ENCODE data around the gene CEP350. TPM values are rescaled to one million over a fixed set of nuclear protein-coding genes. Genes with fewer than 3 reads are reported as not detected.

The CEP350 gene
- total and polyA plus RNA-seq, 10 of the 15 experiments (the other 5 are each of a cell fraction or from before 2014, with no cell fraction given), result 5.2 to 46.0 (median 23.1) TPM

DNA sequence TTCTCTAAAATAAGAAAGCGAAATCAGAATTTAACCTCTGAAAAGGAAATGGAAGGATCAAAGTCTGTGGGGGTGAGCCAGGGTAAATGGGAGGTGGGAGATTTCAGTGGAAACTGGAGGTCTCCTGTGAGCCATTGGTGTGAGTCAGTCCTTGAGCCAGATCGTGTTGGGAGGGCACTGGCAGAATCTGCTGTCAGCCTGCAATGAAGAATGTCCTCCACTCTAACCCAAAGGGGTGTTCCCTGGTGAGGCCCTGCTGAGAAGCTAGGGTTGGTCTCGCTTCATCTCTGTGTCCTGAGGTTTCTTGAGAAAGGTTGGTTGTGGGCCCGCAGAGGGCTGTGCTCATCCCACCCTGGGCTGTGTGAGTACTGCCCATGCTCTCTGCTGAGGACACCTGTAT lies 202.5 kb downstream of the CEP350 start:
- Histone ChIP-seq H3K9ac (ENCODE audit: control insufficient read depth, insufficient read depth, low read length) (no peak overlapping the region), H3K27ac (ENCODE audit: control insufficient read depth, insufficient read depth) (0 out of 2 replicates have a peak overlapping the region, but pooled peaks have one; percentile 20), H3K36me3 (ENCODE audit: control insufficient read depth in 2 of 2, insufficient read depth in 2 of 2, low read length in 1 of 2) (peaks cover 0 to 2% of the 10 kb centered on the region in 2 experiments; a peak in 1 of 4 replicates), H3K4me3 (0 out of 2 replicates have a peak overlapping the region, but pooled peaks have one; percentile 0), H3K4me2 (ENCODE audit: control insufficient read depth, insufficient read depth) (peak overlapping the region; percentile 45; the same call in 1 of the 2 replicates), H3K4me1 (ENCODE audit: control insufficient read depth, insufficient read depth, low read length) (peaks cover 13% of the 10 kb centered on the region; the same call in 1 of the 2 replicates), H3K9me3 (replicated peaks; ENCODE audit: control insufficient read depth, insufficient read depth, low read length) (no peaks in the 10 kb centered on the region), H3K79me2 (ENCODE audit: control insufficient read depth, insufficient read depth, low read length) (no peaks in the 10 kb centered on the region; the same call in none of the 2 replicates), H3K27me3 (replicated peaks in 1 of 2; ENCODE audit: control insufficient read depth in 2 of 2, insufficient read depth in 2 of 2, low read length in 1 of 2) (no peaks in the 10 kb centered on the region), H2AFZ (ENCODE audit: control insufficient read depth, low read depth, low read length) (no peak overlapping the region), H4K20me1 (ENCODE audit: control insufficient read depth, insufficient read depth) (no peaks in the 10 kb centered on the region)
- ATAC-seq, result no peak
- RAD21 ChIA-PET (ENCODE audit: unreplicated experiment), result interaction anchor here (1.1 to 2.9 kb wide), 3 partner anchors 10 to 22 kb away, joined by 3 to 8 read pairs (median 3); no protein-coding TSS in a partner anchor
- CTCF ChIA-PET, result interaction anchor here (1.7 to 2.7 kb wide), 2 partner anchors 12 to 13 kb away, joined by 6 to 16 read pairs; no protein-coding TSS in a partner anchor
- no peak for FAIRE-seq
- DNase-seq (ENCODE audit: low read depth, low spot score), result no peak
- SMC1A ChIA-PET (ENCODE audit: uncharacterized antibody, unreplicated experiment), result interaction anchor here (0.7 to 2.3 kb wide), 3 partner anchors 12 to 227 kb away, joined by 3 to 5 read pairs (median 3); no protein-coding TSS in a partner anchor
- intact Hi-C loops (cut with micrococcal nuclease; ENCODE audit: unreplicated experiment) (loop anchor here (5.0 kb wide), 1 partner anchor 275 kb away; the partner anchor contains the start of gene TOR1AIP1), in situ Hi-C loops (cut with MboI) (no loop called here)
- WGBS (ENCODE audit: insufficient coverage, insufficient replicate concordance, low lambda C conversion rate, missing lambda C conversion rate), result 96% methylated on average over 4 of the region's 4 CpGs
- TF ChIP-seq TARDBP (IDR thresholded peaks at IDR 0.05; ENCODE audit: borderline replicate concordance) (no peak), YBX1 (IDR thresholded peaks at IDR 0.05) (no peak), BMI1 (IDR thresholded peaks at IDR 0.05; ENCODE audit: borderline replicate concordance) (no peak), MEF2A (IDR thresholded peaks at IDR 0.05; ENCODE audit: insufficient read depth, low read depth, low read length) (no peak)
- POLR2A ChIA-PET, result interaction anchor here (2.8 kb wide), 1 partner anchor 274 kb away, joined by 10 read pairs; the partner anchor contains the start of gene TOR1AIP1
- no TSS peak for BruUV-seq (replicated peaks)

DNA sequence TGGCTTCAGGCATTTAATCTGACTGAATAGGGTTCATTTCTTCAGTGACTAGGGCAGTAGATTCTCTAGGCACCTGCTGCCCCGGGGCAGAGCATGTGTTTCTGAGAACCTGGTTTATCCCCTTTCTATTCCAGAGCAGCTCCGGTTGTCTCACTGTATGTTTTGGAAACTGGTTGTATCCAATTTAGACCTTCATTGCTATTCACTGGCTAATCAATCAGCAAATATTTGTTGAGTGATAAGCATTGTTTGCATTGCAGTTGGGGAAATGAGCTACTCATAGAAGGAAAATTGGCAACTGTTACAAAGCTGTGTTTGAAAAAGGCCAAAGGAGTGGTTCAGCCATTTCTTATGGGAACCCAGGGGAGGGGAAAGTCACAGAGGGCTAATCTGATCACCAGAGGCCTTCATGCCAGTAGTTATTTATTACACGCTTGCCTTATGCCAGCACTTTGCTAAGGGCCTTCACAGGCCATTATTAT lies 203.0 kb downstream of the CEP350 start:
- SMC1A ChIA-PET (ENCODE audit: uncharacterized antibody, unreplicated experiment), result interaction anchor here (1.0 to 2.3 kb wide), 2 partner anchors 11 to 227 kb away, joined by 3 to 5 read pairs; no protein-coding TSS in a partner anchor
- Histone ChIP-seq H3K79me2 (ENCODE audit: control insufficient read depth, insufficient read depth, low read length) (no peaks in the 10 kb centered on the region; the same call in none of the 2 replicates), H3K27ac (ENCODE audit: control insufficient read depth, insufficient read depth) (no peak overlapping the region), H2AFZ (ENCODE audit: control insufficient read depth, low read depth, low read length) (no peak overlapping the region), H3K9ac (ENCODE audit: control insufficient read depth, insufficient read depth, low read length) (no peak overlapping the region), H3K27me3 (replicated peaks in 1 of 2; ENCODE audit: control insufficient read depth in 2 of 2, insufficient read depth in 2 of 2, low read length in 1 of 2) (no peaks in the 10 kb centered on the region), H3K9me3 (replicated peaks; ENCODE audit: control insufficient read depth, insufficient read depth, low read length) (no peaks in the 10 kb centered on the region), H4K20me1 (ENCODE audit: control insufficient read depth, insufficient read depth) (no peaks in the 10 kb centered on the region), H3K4me3 (no peak overlapping the region), H3K36me3 (ENCODE audit: control insufficient read depth in 2 of 2, insufficient read depth in 2 of 2, low read length in 1 of 2) (peaks cover 0 to 2% of the 10 kb centered on the region in 2 experiments; a peak in 1 of 4 replicates), H3K4me2 (ENCODE audit: control insufficient read depth, insufficient read depth) (no peak overlapping the region), H3K4me1 (ENCODE audit: control insufficient read depth, insufficient read depth, low read length) (peaks cover 13% of the 10 kb centered on the region; the same call in 1 of the 2 replicates)
- in situ Hi-C loops (cut with MboI) (no loop called here), intact Hi-C loops (cut with micrococcal nuclease; ENCODE audit: unreplicated experiment) (loop anchor here (5.0 kb wide), 1 partner anchor 275 kb away; the partner anchor contains the start of gene TOR1AIP1)
- WGBS (ENCODE audit: insufficient coverage, insufficient replicate concordance, low lambda C conversion rate, missing lambda C conversion rate), result 82% methylated on average over 3 of the region's 3 CpGs
- CTCF ChIA-PET, result interaction anchor here (0.9 to 2.7 kb wide), 3 partner anchors 10 to 13 kb away, joined by 3 to 16 read pairs (median 6); no protein-coding TSS in a partner anchor
- no TSS peak for BruUV-seq (replicated peaks)
- POLR2A ChIA-PET, result no interaction called here
- no peak for ATAC-seq
- RAD21 ChIA-PET (ENCODE audit: unreplicated experiment), result interaction anchor here (1.1 to 2.9 kb wide), 3 partner anchors 10 to 22 kb away, joined by 3 to 8 read pairs (median 3); no protein-coding TSS in a partner anchor
- no peak for FAIRE-seq
- DNase-seq (ENCODE audit: low read depth, low spot score), result no peak
- no peak for TF ChIP-seq BCL11A (IDR thresholded peaks at IDR 0.05; ENCODE audit: low read depth, low read length)
- TF ChIP-seq ZNF24 (IDR thresholded peaks at IDR 0.05), result no peak
- no peak for TF ChIP-seq EED (IDR thresholded peaks at IDR 0.05; ENCODE audit: low read depth)
- TF ChIP-seq CHD4 (IDR thresholded peaks at IDR 0.05), result no peak
- no peak for TF ChIP-seq RCOR1 (conservative IDR thresholded peaks at IDR 0.05; ENCODE audit: low read depth, low read length)
- TF ChIP-seq STAT1 (conservative IDR thresholded peaks at IDR 0.05), result no peak
- no peak for TF ChIP-seq ZBED1 (IDR thresholded peaks at IDR 0.05; ENCODE audit: borderline replicate concordance)
- TF ChIP-seq KLF5 (IDR thresholded peaks at IDR 0.05; ENCODE audit: partially characterized antibody), result no peak
- TF ChIP-seq SUZ12 (IDR thresholded peaks at IDR 0.05; ENCODE audit: unreplicated experiment), result no peak
- TF ChIP-seq SP1 (IDR thresholded peaks at IDR 0.05; ENCODE audit: low read depth, low read length), result no peak
- TF ChIP-seq NRF1 (conservative IDR thresholded peaks at IDR 0.05; ENCODE audit: low read depth, low read length), result no peak
- TF ChIP-seq, protein P1, sequence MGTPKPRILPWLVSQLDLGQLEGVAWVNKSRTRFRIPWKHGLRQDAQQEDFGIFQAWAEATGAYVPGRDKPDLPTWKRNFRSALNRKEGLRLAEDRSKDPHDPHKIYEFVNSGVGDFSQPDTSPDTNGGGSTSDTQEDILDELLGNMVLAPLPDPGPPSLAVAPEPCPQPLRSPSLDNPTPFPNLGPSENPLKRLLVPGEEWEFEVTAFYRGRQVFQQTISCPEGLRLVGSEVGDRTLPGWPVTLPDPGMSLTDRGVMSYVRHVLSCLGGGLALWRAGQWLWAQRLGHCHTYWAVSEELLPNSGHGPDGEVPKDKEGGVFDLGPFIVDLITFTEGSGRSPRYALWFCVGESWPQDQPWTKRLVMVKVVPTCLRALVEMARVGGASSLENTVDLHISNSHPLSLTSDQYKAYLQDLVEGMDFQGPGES (IDR thresholded peaks at IDR 0.05), result no peak

Measured in GM12878 (cell line).